ENCODE results near the gene PAX7.

DNA sequence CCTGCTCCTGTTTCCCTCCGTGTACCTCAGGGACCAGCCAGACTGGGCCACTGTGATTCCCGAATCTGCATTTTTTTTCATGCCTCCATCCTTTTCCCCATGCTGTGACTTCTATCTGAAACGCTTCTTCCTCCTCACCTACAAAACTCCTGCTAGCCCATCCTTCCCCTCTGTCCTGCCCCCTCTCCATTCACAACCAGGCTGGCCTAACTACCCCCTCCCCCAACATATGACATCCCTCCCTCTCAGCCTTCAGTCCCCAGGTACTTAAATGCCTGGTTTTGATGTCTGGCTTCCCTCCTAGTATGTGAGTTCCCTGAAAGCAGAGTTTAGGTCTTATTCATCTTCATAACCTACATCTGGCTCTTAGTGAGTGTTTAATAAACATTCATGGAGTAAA is 146.1 kb downstream of the PAX7 start:
- TF ChIP-seq EZH2 (IDR thresholded peaks at IDR 0.05; ENCODE audit: borderline replicate concordance, low read length): no peak
- TF ChIP-seq, protein P1, sequence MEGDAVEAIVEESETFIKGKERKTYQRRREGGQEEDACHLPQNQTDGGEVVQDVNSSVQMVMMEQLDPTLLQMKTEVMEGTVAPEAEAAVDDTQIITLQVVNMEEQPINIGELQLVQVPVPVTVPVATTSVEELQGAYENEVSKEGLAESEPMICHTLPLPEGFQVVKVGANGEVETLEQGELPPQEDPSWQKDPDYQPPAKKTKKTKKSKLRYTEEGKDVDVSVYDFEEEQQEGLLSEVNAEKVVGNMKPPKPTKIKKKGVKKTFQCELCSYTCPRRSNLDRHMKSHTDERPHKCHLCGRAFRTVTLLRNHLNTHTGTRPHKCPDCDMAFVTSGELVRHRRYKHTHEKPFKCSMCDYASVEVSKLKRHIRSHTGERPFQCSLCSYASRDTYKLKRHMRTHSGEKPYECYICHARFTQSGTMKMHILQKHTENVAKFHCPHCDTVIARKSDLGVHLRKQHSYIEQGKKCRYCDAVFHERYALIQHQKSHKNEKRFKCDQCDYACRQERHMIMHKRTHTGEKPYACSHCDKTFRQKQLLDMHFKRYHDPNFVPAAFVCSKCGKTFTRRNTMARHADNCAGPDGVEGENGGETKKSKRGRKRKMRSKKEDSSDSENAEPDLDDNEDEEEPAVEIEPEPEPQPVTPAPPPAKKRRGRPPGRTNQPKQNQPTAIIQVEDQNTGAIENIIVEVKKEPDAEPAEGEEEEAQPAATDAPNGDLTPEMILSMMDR (IDR thresholded peaks at IDR 0.05; ENCODE audit: low read length): no peak
